Ramos (cell line): ENCODE measurements around the gene FRAT1.

Source experiments
- in situ Hi-C: fragments of 300-500 bp; cut with MboI; formaldehyde crosslinking; loops from one replicate; pipeline ENCODE4 v1.14.3; 2022; ENCODE audit warnings: low sequenced_read_pairs; ENCODE audit not compliant: unreplicated experiment

The FRAT1 gene

DNA sequence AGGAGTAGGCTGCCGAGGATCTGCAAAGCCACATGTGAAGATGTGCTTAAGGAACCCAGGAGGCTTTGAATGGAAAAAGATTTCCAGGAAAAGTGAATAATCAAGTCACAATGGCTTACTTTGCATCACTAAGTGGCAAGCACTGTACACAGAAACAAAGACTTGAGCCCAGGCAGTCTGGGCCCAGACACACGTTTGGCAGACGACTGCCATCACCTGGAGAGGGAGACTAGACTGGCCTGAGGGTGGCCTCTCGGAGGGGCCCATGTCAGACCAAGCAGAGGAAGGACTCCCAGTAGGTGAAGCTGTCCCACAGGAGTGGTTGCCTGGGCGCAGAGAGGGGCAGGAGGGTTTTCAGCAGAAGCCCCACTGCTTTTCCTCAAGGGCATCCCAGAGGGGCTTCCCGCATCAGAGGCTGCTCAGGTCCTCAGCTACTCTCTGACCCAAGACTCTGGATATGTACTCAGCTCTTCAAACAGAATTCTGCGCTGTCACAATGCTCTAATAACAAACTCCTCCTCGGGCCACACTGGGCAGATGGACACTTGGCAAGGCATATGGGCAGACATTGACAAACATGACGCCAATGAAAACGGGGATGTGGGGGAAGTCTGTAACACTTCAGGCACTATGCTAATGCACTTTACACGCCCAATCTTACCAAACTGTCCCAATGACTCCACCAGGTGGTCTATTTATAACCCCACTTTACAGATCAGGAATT, 43.4 kb downstream of the FRAT1 start:
- in situ Hi-C loops, result no loop called here

DNA sequence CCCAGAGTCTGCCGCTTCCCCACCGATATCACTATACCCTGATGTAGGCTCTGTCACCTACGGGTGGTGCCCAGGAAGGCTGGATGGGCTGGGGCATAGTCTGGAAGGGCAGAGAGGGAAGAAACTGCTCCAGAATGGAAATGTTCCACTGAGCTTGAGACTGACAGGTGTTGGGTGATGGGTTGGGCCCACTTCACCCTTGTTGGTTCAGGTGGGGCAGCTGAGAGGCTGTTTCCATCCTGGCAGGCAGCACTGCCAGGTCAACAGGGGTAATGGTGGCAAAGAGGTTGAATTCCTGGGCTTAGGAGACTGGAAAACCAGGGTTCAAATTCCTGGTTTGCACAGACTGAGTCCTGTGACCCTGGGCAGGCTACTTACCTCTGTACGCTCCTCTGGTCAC, 44.0 kb downstream of the FRAT1 start:
- in situ Hi-C loops, result no loop called here

DNA sequence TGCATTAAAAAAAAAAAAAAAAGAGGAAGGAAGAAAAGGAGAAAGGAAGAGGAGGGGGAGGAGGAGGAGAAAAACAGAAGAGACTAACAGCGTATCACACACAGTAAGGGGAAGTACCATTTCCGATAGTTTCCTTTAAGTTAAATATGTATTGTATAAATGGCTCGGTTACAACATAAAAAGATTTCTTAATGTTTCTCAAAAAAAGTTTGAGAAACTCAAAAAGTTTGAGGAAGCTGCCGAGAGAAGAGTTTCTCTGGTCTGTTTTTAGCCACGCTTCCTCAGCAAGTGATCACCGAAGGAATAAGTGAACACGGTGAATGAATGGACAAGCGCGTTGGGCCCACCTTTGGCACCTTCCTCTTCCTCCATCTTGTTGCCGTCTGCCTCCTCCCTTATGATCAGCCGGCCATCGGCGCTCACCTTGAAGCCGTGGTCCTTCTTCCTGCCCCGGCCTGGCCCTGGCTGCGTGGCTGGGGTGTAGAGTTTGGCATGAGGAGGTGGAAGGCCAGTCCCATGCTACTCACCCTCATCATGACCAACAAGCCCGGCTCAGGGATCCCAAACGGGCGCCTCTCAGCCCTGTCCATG, 46.8 kb downstream of the FRAT1 start:
- in situ Hi-C loops, result no loop called here

DNA sequence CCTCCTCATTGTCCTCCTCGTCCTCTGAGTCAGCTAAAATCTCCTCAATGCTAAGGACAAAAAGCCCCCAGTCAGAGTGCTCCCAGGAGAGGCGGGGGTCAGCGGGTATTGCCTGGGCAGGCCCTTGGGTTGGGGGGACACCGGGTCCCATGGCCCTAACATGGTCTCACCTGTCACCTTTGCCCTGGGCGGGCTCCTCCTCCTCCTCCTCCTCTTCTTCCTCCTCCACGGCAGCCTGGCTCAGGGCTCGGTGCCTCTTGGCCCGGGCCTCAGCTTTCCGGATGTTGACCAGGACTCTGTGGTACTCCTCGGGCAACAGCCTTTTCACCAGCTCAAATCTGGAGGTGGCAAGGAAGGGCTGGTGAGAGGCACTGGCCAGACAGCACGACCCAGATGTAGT, 47.5 kb downstream of the FRAT1 start:
- in situ Hi-C loops, result no loop called here

DNA sequence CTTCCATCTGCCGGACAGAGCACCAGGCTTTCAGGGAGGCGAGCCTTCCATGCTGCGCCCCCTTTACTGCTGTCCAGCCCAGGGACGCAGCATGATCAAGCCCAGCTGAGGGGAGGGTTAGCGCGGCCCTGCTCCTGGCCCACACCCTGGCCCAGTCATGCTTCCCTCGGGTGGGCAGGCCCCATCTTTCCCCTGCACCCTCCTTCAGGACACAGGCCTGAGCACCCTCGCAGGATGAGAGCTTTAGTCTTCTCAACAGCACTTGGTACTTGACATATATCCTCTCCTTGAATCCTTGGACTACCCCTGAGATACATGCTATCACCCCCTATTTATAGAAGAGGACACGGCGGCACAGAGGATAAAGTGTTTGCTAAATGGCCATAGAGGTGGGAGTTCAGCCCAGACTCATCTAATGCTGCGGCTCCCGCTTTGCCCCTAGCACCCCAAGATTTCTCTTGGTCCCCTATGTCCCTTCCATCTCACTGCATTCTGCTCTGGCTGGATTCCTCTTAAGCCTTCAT, 48.1 kb downstream of the FRAT1 start:
- in situ Hi-C loops, result no loop called here
